KMS-11 (cell line): Measurements from ENCODE around the gene RBM26.

ENCODE experiments used
- H2AFZ ChIP-seq: fragments of 200-600 bp; sonication (generic); 2 replicates; pipeline ENCODE4 v1.6.1; 2016; ENCODE audit warnings: antibody characterized with exemption, mixed run types, low read depth
- H3K27ac ChIP-seq: fragments of 200-600 bp; sonication (generic); 2 replicates; pipeline ENCODE4 v1.6.1; 2016; ENCODE audit warnings: mild to moderate bottlenecking, mixed run types
- H3K27me3 ChIP-seq: fragments of 200-600 bp; sonication (generic); 2 replicates; pipeline ENCODE4 v1.6.1; 2017; ENCODE audit warnings: mild to moderate bottlenecking, low read depth, mixed run types, moderate library complexity; ENCODE audit not compliant: insufficient read depth
- H3K36me3 ChIP-seq: fragments of 200-600 bp; sonication (generic); 2 replicates; pipeline ENCODE4 v1.6.1; 2017; ENCODE audit warnings: mild to moderate bottlenecking, mixed run types; ENCODE audit not compliant: insufficient read depth
- H3K4me1 ChIP-seq: fragments of 200-600 bp; sonication (generic); 2 replicates; pipeline ENCODE4 v1.6.1; 2016; ENCODE audit warnings: mild to moderate bottlenecking, low read depth, mixed run types; ENCODE audit not compliant: poor library complexity, severe bottlenecking
- H3K4me2 ChIP-seq: fragments of 200-600 bp; sonication (generic); 2 replicates; pipeline ENCODE4 v1.7.0; 2016; ENCODE audit warnings: mild to moderate bottlenecking, mixed run types
- H3K4me3 ChIP-seq: fragments of 200-600 bp; sonication (generic); IDR thresholded peaks from 2 replicates; pipeline ENCODE4 v1.6.1; 2017; ENCODE audit warnings: low read depth, low read length, mixed read lengths; ENCODE audit not compliant: insufficient read depth
- H3K79me2 ChIP-seq: fragments of 200-600 bp; sonication (generic); 2 replicates; pipeline ENCODE4 v1.6.1; 2016; ENCODE audit warnings: low read depth, mixed run types; ENCODE audit not compliant: insufficient read depth
- H3K9ac ChIP-seq: fragments of 200-600 bp; sonication (generic); 2 replicates; pipeline ENCODE4 v1.6.1; 2016; ENCODE audit warnings: mild to moderate bottlenecking, mixed run types
- H4K20me1 ChIP-seq: fragments of 200-600 bp; sonication (generic); 2 replicates; pipeline ENCODE4 v1.6.1; 2016; ENCODE audit warnings: mild to moderate bottlenecking, mixed run types; ENCODE audit not compliant: insufficient read depth
- TF ChIP-seq, protein P1 (sequence below): fragments of 200-600 bp; sonication (generic); conservative IDR thresholded peaks from 2 replicates; pipeline ENCODE4 v1.6.1; 2017; ENCODE audit warnings: low read depth, mild to moderate bottlenecking, antibody characterized with exemption, low read length, moderate library complexity, mixed read lengths

Gene RBM26

DNA sequence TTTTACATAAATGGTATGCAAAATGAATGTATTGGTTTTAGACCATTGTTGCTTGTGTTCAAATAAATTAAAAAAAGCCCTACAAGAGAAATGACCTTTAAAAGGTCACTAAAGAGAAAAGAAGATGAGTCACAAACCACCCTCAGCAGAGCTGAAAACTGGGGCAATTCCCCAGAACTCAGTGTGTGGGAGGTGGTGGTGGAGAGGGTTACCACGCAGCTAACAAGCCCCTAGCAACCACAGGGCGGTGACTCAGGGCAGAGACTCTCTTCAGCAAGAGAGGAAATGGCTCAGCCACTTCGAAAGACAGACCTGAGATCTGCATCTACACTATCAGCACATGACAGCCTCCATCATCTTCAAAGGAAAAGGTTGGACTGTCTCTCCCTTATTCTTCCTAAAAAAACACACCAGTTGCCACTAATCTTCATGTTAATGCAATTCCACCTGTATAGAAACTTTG lies 45.5 kb upstream of the RBM26 start:
- Histone ChIP-seq H2AFZ (no peak overlapping the region), H3K27me3 (no peaks in the 10 kb centered on the region), H3K4me3 (no peak overlapping the region), H3K9ac (no peak overlapping the region), H3K79me2 (no peaks in the 10 kb centered on the region), H3K27ac (no peak overlapping the region), H3K36me3 (no peaks in the 10 kb centered on the region), H4K20me1 (no peaks in the 10 kb centered on the region), H3K4me2 (no peak overlapping the region), H3K4me1 (no peaks in the 10 kb centered on the region)
- TF ChIP-seq, protein P1, sequence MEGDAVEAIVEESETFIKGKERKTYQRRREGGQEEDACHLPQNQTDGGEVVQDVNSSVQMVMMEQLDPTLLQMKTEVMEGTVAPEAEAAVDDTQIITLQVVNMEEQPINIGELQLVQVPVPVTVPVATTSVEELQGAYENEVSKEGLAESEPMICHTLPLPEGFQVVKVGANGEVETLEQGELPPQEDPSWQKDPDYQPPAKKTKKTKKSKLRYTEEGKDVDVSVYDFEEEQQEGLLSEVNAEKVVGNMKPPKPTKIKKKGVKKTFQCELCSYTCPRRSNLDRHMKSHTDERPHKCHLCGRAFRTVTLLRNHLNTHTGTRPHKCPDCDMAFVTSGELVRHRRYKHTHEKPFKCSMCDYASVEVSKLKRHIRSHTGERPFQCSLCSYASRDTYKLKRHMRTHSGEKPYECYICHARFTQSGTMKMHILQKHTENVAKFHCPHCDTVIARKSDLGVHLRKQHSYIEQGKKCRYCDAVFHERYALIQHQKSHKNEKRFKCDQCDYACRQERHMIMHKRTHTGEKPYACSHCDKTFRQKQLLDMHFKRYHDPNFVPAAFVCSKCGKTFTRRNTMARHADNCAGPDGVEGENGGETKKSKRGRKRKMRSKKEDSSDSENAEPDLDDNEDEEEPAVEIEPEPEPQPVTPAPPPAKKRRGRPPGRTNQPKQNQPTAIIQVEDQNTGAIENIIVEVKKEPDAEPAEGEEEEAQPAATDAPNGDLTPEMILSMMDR: no peak

DNA sequence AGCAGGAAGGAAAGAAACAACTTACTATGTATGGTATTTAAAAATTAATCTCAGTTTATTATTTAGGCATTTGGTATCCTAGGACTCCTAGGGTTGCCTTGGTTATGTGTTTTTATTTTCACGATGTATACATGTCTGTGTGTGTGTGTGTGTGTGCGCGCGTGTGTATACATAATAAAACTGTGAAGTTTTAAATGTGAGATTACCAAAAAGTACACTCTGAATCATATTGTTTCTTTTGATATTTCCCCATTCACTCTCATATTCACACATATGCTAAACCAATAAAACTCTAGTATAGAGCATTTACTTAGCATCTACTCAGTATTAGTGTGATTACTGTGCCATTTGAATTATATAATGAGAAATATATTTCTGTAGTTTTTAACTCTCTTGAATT lies 44.1 kb upstream of the RBM26 start:
- H3K79me2 ChIP-seq: no peaks in the 10 kb centered on the region
- H3K4me1 ChIP-seq: no peaks in the 10 kb centered on the region
- no peak overlapping the region for H3K4me2 ChIP-seq
- TF ChIP-seq, protein P1: no peak
- no peak overlapping the region for H3K4me3 ChIP-seq
- H4K20me1 ChIP-seq: no peaks in the 10 kb centered on the region
- H3K9ac ChIP-seq: no peak overlapping the region
- no peak overlapping the region for H2AFZ ChIP-seq
- no peak overlapping the region for H3K27ac ChIP-seq
- H3K36me3 ChIP-seq: no peaks in the 10 kb centered on the region
- no peaks in the 10 kb centered on the region for H3K27me3 ChIP-seq

DNA sequence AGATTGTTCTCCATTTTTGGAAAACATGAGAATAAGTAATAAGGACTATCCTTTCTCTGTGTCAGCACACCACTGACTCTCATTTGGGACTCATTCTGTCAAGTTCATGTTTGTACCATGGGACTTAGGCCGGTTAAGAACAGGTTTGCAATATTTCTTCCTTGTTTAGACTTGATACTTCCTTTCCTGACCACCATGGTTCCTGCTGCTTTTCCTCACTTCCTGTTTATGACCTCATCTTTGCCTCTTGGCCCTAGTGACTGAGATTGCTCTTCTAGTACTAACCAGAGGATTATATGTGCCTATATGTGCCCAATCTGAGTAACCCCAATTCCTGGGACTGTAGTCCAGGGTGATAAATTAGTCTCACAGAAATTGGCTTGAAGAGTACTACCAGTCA lies 42.4 kb upstream of the RBM26 start:
- TF ChIP-seq, protein P1: no peak
- Histone ChIP-seq H3K4me3 (no peak overlapping the region), H4K20me1 (no peaks in the 10 kb centered on the region), H3K36me3 (no peaks in the 10 kb centered on the region), H3K4me1 (no peaks in the 10 kb centered on the region), H3K9ac (no peak overlapping the region), H3K4me2 (no peak overlapping the region), H3K27me3 (no peaks in the 10 kb centered on the region), H2AFZ (no peak overlapping the region), H3K27ac (no peak overlapping the region), H3K79me2 (no peaks in the 10 kb centered on the region)

DNA sequence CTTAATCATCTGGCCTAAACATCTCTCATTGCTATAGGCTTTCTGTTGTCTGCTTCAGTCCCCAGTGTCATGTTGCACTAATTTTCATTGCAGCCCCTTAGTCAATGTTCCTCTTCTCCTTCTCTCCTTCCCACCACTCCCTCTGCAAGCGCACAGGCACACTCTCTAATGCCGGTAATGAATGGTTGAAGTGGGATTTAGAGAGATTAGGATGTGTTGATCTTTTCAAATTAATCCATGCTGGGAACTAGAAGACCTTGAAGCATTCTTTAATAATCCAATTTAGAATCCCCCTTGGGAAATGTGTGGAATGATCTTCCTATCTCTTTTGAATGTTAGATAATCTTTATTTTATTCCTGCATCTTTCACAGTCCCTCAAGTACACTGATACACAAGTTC lies 41.7 kb upstream of the RBM26 start:
- H3K27ac ChIP-seq: no peak overlapping the region

More for the DNA sequence above, 41.7 kb upstream of the RBM26 start:
- H3K27me3 ChIP-seq: no peaks in the 10 kb centered on the region
- TF ChIP-seq, protein P1: no peak
- H3K9ac ChIP-seq: no peak overlapping the region
- H3K4me2 ChIP-seq: no peak overlapping the region
- no peaks in the 10 kb centered on the region for H4K20me1 ChIP-seq
- H3K4me1 ChIP-seq: no peaks in the 10 kb centered on the region
- no peak overlapping the region for H2AFZ ChIP-seq
- H3K4me3 ChIP-seq: no peak overlapping the region
- H3K36me3 ChIP-seq: no peaks in the 10 kb centered on the region
- H3K79me2 ChIP-seq: no peaks in the 10 kb centered on the region
